ENCODE measurements around the gene BABAM2. TPM values are rescaled to one million over a fixed set of nuclear protein-coding genes. Genes with fewer than 3 reads are reported as not detected.
"Not testable (repeated sequence)": the region's sequence is repeated elsewhere in the genome, so short reads cannot be mapped to it uniquely, and the experiment has no call there.

Gene BABAM2
- total RNA-seq, 1 donor from 2014 or later = 41.0 TPM

DNA sequence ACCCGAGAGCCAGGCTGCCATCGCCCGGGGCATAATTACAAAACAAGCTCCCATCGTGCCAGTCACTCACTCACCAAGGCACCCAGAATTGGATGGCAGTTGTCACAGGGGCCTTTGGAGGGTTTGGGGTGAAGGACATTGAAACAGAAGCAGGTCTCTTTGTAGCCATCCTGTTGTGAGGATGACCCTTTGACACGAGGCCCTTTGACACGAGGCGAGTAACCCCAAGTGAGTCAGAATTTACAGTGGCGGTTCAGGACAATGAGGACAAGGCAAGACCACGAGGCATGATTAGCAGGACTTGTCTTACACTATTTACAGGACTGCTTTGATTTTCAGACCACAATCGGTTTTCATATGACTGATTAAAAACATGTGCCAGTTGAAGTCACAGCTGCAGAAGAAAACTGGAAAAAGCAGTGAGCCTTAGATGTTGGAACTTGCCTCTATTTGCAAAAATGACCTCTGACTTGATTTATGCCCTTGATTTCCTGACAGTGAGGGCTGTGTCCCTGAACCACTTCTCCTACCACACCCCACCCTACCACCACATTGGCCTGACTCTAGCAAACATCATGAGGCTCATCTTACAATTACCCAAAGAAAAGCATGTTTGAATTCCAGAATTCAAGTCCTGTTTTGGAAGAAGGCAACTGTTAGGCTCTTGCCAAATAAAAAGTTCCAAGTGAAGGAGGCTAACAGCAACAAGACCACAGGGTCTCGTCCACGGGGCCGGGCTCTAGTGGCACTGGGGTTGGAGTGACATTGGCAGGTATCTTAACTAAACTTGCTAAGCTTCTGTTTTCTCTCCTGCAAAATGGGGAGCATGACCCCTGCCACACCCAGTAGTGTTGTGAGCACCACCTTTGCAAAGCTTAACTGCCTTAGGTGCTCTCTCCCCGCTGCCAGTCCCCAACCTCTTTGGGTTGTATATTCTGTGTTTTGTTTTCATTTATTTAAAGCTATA is 437.7 kb downstream of the BABAM2 start:
- Histone ChIP-seq H3K27ac (peak overlapping the region; percentile 81), H3K36me3 (no peaks in the 10 kb centered on the region), H3K4me1 (peaks cover 48% of the 10 kb centered on the region), H3K4me3 (no peak overlapping the region), H3K9me3 (no peaks in the 10 kb centered on the region), H3K27me3 (no peaks in the 10 kb centered on the region)
- intact Hi-C loops (cut with DNase I) = no loop called here
- peak; percentile 87 to 91 for DNase-seq (ENCODE audit: extremely low spot score in 2 of 2)
- TF ChIP-seq POLR2A (IDR thresholded peaks at IDR 0.05) = no peak
- TF ChIP-seq, protein P1, sequence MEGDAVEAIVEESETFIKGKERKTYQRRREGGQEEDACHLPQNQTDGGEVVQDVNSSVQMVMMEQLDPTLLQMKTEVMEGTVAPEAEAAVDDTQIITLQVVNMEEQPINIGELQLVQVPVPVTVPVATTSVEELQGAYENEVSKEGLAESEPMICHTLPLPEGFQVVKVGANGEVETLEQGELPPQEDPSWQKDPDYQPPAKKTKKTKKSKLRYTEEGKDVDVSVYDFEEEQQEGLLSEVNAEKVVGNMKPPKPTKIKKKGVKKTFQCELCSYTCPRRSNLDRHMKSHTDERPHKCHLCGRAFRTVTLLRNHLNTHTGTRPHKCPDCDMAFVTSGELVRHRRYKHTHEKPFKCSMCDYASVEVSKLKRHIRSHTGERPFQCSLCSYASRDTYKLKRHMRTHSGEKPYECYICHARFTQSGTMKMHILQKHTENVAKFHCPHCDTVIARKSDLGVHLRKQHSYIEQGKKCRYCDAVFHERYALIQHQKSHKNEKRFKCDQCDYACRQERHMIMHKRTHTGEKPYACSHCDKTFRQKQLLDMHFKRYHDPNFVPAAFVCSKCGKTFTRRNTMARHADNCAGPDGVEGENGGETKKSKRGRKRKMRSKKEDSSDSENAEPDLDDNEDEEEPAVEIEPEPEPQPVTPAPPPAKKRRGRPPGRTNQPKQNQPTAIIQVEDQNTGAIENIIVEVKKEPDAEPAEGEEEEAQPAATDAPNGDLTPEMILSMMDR (IDR thresholded peaks at IDR 0.05) = no peak
- TF ChIP-seq POLR2AphosphoS5 (IDR thresholded peaks at IDR 0.05; ENCODE audit: insufficient read depth in 1 of 2, low read depth in 1 of 2) = no peak

DNA sequence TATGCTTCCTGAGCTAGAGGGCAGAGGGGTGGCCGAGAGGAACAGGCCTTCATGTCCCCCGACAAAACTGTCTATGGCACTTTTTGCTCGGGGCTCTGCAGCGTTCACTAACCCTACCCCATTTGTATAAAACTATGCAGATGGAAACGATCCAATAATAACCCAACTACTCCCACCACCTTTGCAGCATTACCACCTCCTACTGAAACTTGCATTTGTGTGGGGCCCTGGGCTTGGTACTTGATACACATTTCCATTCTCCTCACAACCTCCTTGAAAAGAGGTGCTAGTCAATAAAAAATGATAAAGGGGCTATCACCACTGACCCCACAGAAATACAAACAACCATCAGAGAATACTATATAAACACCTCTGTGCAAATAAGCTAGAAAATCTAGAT is 438.7 kb downstream of the BABAM2 start:
- Histone ChIP-seq H3K27ac (peak overlapping the region; percentile 81), H3K9me3 (no peaks in the 10 kb centered on the region), H3K36me3 (no peaks in the 10 kb centered on the region), H3K27me3 (no peaks in the 10 kb centered on the region), H3K4me1 (peaks cover 58% of the 10 kb centered on the region), H3K4me3 (no peak overlapping the region)
- intact Hi-C loops (cut with DNase I) = no loop called here
- TF ChIP-seq POLR2AphosphoS5 (IDR thresholded peaks at IDR 0.05; ENCODE audit: insufficient read depth in 1 of 2, low read depth in 1 of 2) = no peak
- TF ChIP-seq POLR2A (IDR thresholded peaks at IDR 0.05) = no peak
- TF ChIP-seq, protein P1 (IDR thresholded peaks at IDR 0.05) = no peak
- DNase-seq (ENCODE audit: extremely low spot score in 2 of 2) = peak in 1 of 2 donors; percentile 44

DNA sequence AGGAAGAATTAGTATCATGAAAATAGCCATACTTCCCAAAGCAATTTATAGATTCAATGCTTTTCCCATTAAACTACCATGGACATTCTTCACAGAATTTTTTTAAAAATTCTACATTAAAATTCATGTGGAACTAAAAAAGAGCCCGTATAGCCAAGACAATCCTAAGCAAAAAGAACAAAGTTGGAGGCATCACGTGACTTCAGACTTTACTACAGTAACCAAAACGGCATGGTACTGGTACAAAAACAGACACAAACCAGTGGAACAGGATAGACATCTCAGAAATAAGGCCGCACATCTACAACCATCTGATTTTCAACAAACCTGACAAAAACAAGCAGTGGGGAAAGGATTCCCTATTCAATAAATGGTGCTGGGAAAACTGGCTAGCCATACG is 440.2 kb downstream of the BABAM2 start:
- DNase-seq (ENCODE audit: extremely low spot score in 2 of 2); H3K9me3 ChIP-seq; H3K4me3 ChIP-seq; intact Hi-C loops (cut with DNase I); H3K27ac ChIP-seq; H3K36me3 ChIP-seq; H3K27me3 ChIP-seq: not testable (repeated sequence)
- H3K4me1 ChIP-seq = peaks cover 57% of the 10 kb centered on the region

DNA sequence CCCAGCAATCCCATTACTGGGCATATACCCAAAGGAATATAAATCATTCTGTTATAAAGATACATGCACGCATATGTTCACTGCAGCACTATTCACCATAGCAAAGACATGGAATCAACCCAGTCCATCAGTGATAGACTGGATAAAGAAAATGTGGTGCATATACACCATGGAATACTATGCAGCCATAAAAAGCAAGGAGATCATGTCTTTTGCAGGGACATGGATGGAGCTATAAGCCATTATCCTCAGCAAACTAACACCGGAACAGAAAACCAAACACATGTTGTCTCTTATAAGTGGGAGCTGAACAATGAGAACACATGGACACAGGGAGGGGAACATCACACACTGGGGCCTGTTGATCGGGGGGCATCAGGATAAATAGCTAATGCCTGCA is 441.3 kb downstream of the BABAM2 start:
- intact Hi-C loops (cut with DNase I); H3K36me3 ChIP-seq; H3K4me3 ChIP-seq; H3K27ac ChIP-seq; DNase-seq (ENCODE audit: extremely low spot score in 2 of 2); H3K9me3 ChIP-seq; H3K27me3 ChIP-seq: not testable (repeated sequence)
- peaks cover 48% of the 10 kb centered on the region for H3K4me1 ChIP-seq

DNA sequence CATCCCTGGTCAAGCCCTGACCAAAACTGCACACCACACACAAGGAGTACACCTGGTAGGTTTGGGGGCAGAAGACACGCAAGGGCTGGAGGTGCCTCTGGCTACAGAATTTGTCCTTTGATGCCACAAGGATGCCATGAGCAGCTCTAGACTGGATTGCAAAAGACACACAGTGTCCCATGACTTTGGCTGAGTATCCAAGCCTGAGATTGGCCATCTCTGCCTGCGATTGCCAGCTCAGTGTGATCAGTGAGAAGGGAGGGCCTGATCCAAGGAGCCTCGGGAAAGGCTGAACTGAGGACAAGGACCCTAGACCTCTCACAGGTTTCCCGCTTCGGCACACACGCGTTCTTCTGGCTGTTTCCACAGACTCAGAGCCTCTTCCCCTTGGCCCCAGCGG is 442.2 kb downstream of the BABAM2 start:
- Histone ChIP-seq H3K4me1 (peaks cover 48% of the 10 kb centered on the region), H3K4me3 (no peak overlapping the region), H3K27me3 (no peaks in the 10 kb centered on the region), H3K36me3 (no peaks in the 10 kb centered on the region), H3K9me3 (no peaks in the 10 kb centered on the region), H3K27ac (no peak overlapping the region)
- intact Hi-C loops (cut with DNase I) = no loop called here
- DNase-seq (ENCODE audit: extremely low spot score in 2 of 2) = no peak
- TF ChIP-seq POLR2AphosphoS5 (IDR thresholded peaks at IDR 0.05; ENCODE audit: insufficient read depth in 1 of 2, low read depth in 1 of 2) = no peak
- TF ChIP-seq, protein P1 (IDR thresholded peaks at IDR 0.05) = no peak
- no peak for TF ChIP-seq POLR2A (IDR thresholded peaks at IDR 0.05)

Measured in vagina (tissue), 2 donors.